ENCODE measurements around the gene GGT5. TPM values are rescaled to one million over a fixed set of nuclear protein-coding genes. Genes with fewer than 3 reads are reported as not detected.
"Not testable (repeated sequence)": the region's sequence is repeated elsewhere in the genome, so short reads cannot be mapped to it uniquely, and the experiment has no call there.

The GGT5 gene
- total and polyA plus RNA-seq, 8 donors: 2.3 to 18.3 (median 12.0) TPM

- H3K27me3 ChIP-seq; H3K4me1 ChIP-seq; H3K9me3 ChIP-seq; H3K36me3 ChIP-seq; H3K27ac ChIP-seq; H3K4me3 ChIP-seq; FAIRE-seq; intact Hi-C loops (cut with DNase I): not testable (repeated sequence)
- DNase-seq: peak in 4 of 6 donors; percentile 55 to 79 (median 78)
- ATAC-seq: peak in 2 of 4 donors; percentile 60 to 75
- WGBS, 2 donors: 0 to 2% methylated on average over 4 of the region's 10 CpGs
- peak in 2 of 4 donors; percentile 18 to 32 for TF ChIP-seq CTCF (IDR thresholded peaks at IDR 0.05)
Observed at GRCh38 chr22:24259459-24259858, 14.6 kb upstream of the GGT5 start.

- DNase-seq; H3K4me3 ChIP-seq; intact Hi-C loops (cut with DNase I); FAIRE-seq; H3K9me3 ChIP-seq; H3K27ac ChIP-seq; ATAC-seq; H3K4me1 ChIP-seq; H3K27me3 ChIP-seq; H3K36me3 ChIP-seq: not testable (repeated sequence)
- WGBS, 2 donors: 88 to 89% methylated on average over 6 of the region's 7 CpGs
Observed at GRCh38 chr22:24256736-24257135, 11.9 kb upstream of the GGT5 start.

- WGBS, 2 donors: 84 to 86% methylated on average over 6 to 12 of the region's 13 CpGs
- ATAC-seq; H3K27ac ChIP-seq; H3K36me3 ChIP-seq; H3K27me3 ChIP-seq; intact Hi-C loops (cut with DNase I); H3K9me3 ChIP-seq; H3K4me1 ChIP-seq; FAIRE-seq; H3K4me3 ChIP-seq; DNase-seq: not testable (repeated sequence)
Observed at GRCh38 chr22:24256136-24256535, 11.3 kb upstream of the GGT5 start.

GRCh38 chr22:24253126-24253525 lies 8.2 kb upstream of the GGT5 start:
- intact Hi-C loops (cut with DNase I); FAIRE-seq; H3K4me3 ChIP-seq; H3K27ac ChIP-seq; H3K9me3 ChIP-seq; H3K36me3 ChIP-seq; ATAC-seq; DNase-seq; H3K4me1 ChIP-seq; H3K27me3 ChIP-seq: not testable (repeated sequence)
- WGBS, 2 donors: 85 to 91% methylated on average over 12 of the region's 12 CpGs

GRCh38 chr22:24251286-24251685 lies 6.4 kb upstream of the GGT5 start:
- intact Hi-C loops (cut with DNase I); H3K4me3 ChIP-seq; H3K36me3 ChIP-seq; H3K27ac ChIP-seq; DNase-seq; FAIRE-seq; H3K27me3 ChIP-seq; H3K9me3 ChIP-seq; ATAC-seq; H3K4me1 ChIP-seq: not testable (repeated sequence)
- WGBS, 2 donors: 84% methylated on average over 14 of the region's 28 CpGs; no CpG with 5 or more reads in 1 of the 2 donors

- not testable (repeated sequence) for FAIRE-seq, H3K27ac ChIP-seq, ATAC-seq, H3K27me3 ChIP-seq, H3K36me3 ChIP-seq, H3K4me1 ChIP-seq, DNase-seq, H3K9me3 ChIP-seq, H3K4me3 ChIP-seq
- intact Hi-C loops (cut with DNase I): loop anchor here in 1 of 3 donors (5.0 kb wide), 1 partner anchor 57 kb away; no protein-coding TSS in a partner anchor
- WGBS, 2 donors: 70 to 80% methylated on average over 3 to 6 of the region's 8 CpGs
Observed at GRCh38 chr22:24249413-24249812, 4.5 kb upstream of the GGT5 start.

GRCh38 chr22:24248611-24249010 lies 3.7 kb upstream of the GGT5 start:
- peak in 1 of 6 donors; percentile 51 for DNase-seq
- intact Hi-C loops (cut with DNase I): loop anchor here in 1 of 3 donors (5.0 kb wide), 1 partner anchor 56 kb away; no protein-coding TSS in a partner anchor
- not testable (repeated sequence) for H3K27ac ChIP-seq

GRCh38 chr22:24247564-24248344 lies 2.9 kb upstream of the GGT5 start:
- Histone ChIP-seq H3K27ac (no peak overlapping the region), H3K4me1 (peaks cover 0 to 4% (median 0%) of the 10 kb centered on the region in 3 donors), H3K4me3 (no peak overlapping the region), H3K27me3 (no peaks in the 10 kb centered on the region), H3K9me3 (no peaks in the 10 kb centered on the region), H3K36me3 (no peaks in the 10 kb centered on the region)
- intact Hi-C loops (cut with DNase I): loop anchor here in 1 of 3 donors (5.0 kb wide), 1 partner anchor 55 kb away; no protein-coding TSS in a partner anchor
- peak; percentile 63 to 81 (median 71) for TF ChIP-seq CTCF (IDR thresholded peaks at IDR 0.05)
- DNase-seq (peak; percentile 71 to 94 (median 88)), ATAC-seq (peak; percentile 98 to 100 (median 100)), FAIRE-seq (no peak)
- WGBS, 2 donors: 43 to 45% methylated on average over 23 of the region's 23 CpGs

More at GRCh38 chr22:24248611-24249010, 3.7 kb upstream of the GGT5 start:
- H3K4me3 ChIP-seq, ATAC-seq, H3K4me1 ChIP-seq, FAIRE-seq, H3K9me3 ChIP-seq, H3K36me3 ChIP-seq, H3K27me3 ChIP-seq: not testable (repeated sequence)
- WGBS, 2 donors: 82 to 93% methylated on average over 15 of the region's 15 CpGs

Data from pancreas (tissue), 10 donors.